WTC11 (cell line): Measurements from ENCODE around the gene CBX2.

Experiments
- ESRRA ChIP-seq: sonication (generic); formaldehyde crosslinking; IDR thresholded peaks from 2 replicates; pipeline ENCODE4 v1.8.1; 2022; ENCODE audit warnings: mild to moderate bottlenecking, missing genetic modification reagents, borderline replicate concordance
- JUN ChIP-seq: sonication (generic); formaldehyde crosslinking; IDR thresholded peaks from 2 replicates; pipeline ENCODE4 v1.8.0; 2023; ENCODE audit warnings: mild to moderate bottlenecking, missing genetic modification reagents
- KAT7 ChIP-seq: sonication (generic); formaldehyde crosslinking; IDR thresholded peaks from 2 replicates; pipeline ENCODE4 v1.8.1; 2023; ENCODE audit warnings: missing genetic modification reagents, mild to moderate bottlenecking, borderline replicate concordance
- NFATC4 ChIP-seq: fragments of 250-450 bp; sonication (Bioruptor Pico); IDR thresholded peaks from 2 replicates; pipeline ENCODE4 v1.9.0; 2021; ENCODE audit warnings: mild to moderate bottlenecking
- ZBTB21 ChIP-seq: sonication (generic); formaldehyde crosslinking; IDR thresholded peaks from 2 replicates; pipeline ENCODE4 v1.8.1; 2023; ENCODE audit warnings: mild to moderate bottlenecking, missing genetic modification reagents, borderline replicate concordance
- ZNF138 ChIP-seq: sonication (generic); formaldehyde crosslinking; conservative IDR thresholded peaks from 2 replicates; pipeline ENCODE4 v1.8.1; 2022; ENCODE audit warnings: mild to moderate bottlenecking, moderate library complexity, missing genetic modification reagents
- ZNF232 ChIP-seq: sonication (generic); formaldehyde crosslinking; IDR thresholded peaks from 2 replicates; pipeline ENCODE4 v1.8.0; 2022; ENCODE audit warnings: mild to moderate bottlenecking, missing genetic modification reagents
- TF ChIP-seq, protein P1 (sequence below): fragments of 200-600 bp; IDR thresholded peaks from 2 replicates; pipeline ENCODE4 v1.8.0; 2022; ENCODE audit warnings: antibody characterized with exemption
- TF ChIP-seq, protein P2 (sequence below): sonication (generic); formaldehyde crosslinking; IDR thresholded peaks from 2 replicates; pipeline ENCODE4 v1.8.1; 2023; ENCODE audit warnings: mild to moderate bottlenecking, missing genetic modification reagents
- TF ChIP-seq, protein P3 (sequence below): fragments of 250-450 bp; sonication (Bioruptor Pico); IDR thresholded peaks from 2 replicates; pipeline ENCODE4 v1.8.0; 2021; ENCODE audit warnings: mild to moderate bottlenecking
- TF ChIP-seq, protein P4 (sequence below): sonication (generic); formaldehyde crosslinking; IDR thresholded peaks from 2 replicates; pipeline ENCODE4 v1.8.1; 2023; ENCODE audit warnings: mild to moderate bottlenecking, missing genetic modification reagents, moderate library complexity
- TF ChIP-seq, protein P5 (sequence below): sonication (generic); formaldehyde crosslinking; IDR thresholded peaks from 2 replicates; pipeline ENCODE4 v1.8.0; 2022; ENCODE audit warnings: mild to moderate bottlenecking, missing genetic modification reagents

DNA sequence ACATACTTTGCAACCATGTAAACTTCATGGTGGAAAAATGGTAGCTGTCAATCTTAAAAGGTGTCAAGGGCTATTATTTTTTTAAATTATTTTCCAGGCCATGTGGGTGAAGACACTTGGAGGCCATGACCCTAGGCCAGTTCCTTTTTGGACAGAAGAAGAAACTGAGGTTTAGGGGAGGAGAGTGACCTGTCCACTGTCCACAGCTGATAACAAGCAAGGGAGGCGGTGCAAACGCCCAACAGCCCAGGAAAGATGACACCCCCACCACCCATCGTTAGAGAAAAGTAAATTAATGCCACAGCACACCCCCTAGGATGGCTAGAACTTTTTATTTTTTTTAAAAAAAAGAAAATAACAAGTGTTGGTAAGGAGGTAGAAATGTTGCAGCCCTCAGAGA, 28.0 kb upstream of the CBX2 start:
- no peak for TF ChIP-seq ZNF138
- TF ChIP-seq, protein P1, sequence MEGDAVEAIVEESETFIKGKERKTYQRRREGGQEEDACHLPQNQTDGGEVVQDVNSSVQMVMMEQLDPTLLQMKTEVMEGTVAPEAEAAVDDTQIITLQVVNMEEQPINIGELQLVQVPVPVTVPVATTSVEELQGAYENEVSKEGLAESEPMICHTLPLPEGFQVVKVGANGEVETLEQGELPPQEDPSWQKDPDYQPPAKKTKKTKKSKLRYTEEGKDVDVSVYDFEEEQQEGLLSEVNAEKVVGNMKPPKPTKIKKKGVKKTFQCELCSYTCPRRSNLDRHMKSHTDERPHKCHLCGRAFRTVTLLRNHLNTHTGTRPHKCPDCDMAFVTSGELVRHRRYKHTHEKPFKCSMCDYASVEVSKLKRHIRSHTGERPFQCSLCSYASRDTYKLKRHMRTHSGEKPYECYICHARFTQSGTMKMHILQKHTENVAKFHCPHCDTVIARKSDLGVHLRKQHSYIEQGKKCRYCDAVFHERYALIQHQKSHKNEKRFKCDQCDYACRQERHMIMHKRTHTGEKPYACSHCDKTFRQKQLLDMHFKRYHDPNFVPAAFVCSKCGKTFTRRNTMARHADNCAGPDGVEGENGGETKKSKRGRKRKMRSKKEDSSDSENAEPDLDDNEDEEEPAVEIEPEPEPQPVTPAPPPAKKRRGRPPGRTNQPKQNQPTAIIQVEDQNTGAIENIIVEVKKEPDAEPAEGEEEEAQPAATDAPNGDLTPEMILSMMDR, result no peak
- TF ChIP-seq JUN (CRISPR knock-in tag), result no peak
- TF ChIP-seq ESRRA (CRISPR knock-in tag), result no peak
- no peak for TF ChIP-seq ZBTB21 (CRISPR knock-in tag)
- no peak for TF ChIP-seq ZNF232 (CRISPR knock-in tag)
- no peak for TF ChIP-seq KAT7 (CRISPR knock-in tag)
- TF ChIP-seq, protein P2, sequence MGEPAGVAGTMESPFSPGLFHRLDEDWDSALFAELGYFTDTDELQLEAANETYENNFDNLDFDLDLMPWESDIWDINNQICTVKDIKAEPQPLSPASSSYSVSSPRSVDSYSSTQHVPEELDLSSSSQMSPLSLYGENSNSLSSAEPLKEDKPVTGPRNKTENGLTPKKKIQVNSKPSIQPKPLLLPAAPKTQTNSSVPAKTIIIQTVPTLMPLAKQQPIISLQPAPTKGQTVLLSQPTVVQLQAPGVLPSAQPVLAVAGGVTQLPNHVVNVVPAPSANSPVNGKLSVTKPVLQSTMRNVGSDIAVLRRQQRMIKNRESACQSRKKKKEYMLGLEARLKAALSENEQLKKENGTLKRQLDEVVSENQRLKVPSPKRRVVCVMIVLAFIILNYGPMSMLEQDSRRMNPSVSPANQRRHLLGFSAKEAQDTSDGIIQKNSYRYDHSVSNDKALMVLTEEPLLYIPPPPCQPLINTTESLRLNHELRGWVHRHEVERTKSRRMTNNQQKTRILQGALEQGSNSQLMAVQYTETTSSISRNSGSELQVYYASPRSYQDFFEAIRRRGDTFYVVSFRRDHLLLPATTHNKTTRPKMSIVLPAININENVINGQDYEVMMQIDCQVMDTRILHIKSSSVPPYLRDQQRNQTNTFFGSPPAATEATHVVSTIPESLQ (CRISPR knock-in tag), result no peak
- TF ChIP-seq, protein P3, sequence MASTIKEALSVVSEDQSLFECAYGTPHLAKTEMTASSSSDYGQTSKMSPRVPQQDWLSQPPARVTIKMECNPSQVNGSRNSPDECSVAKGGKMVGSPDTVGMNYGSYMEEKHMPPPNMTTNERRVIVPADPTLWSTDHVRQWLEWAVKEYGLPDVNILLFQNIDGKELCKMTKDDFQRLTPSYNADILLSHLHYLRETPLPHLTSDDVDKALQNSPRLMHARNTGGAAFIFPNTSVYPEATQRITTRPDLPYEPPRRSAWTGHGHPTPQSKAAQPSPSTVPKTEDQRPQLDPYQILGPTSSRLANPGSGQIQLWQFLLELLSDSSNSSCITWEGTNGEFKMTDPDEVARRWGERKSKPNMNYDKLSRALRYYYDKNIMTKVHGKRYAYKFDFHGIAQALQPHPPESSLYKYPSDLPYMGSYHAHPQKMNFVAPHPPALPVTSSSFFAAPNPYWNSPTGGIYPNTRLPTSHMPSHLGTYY (CRISPR knock-in tag), result no peak
- TF ChIP-seq, protein P4, sequence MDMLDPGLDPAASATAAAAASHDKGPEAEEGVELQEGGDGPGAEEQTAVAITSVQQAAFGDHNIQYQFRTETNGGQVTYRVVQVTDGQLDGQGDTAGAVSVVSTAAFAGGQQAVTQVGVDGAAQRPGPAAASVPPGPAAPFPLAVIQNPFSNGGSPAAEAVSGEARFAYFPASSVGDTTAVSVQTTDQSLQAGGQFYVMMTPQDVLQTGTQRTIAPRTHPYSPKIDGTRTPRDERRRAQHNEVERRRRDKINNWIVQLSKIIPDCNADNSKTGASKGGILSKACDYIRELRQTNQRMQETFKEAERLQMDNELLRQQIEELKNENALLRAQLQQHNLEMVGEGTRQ (CRISPR knock-in tag), result no peak
- TF ChIP-seq, protein P5, sequence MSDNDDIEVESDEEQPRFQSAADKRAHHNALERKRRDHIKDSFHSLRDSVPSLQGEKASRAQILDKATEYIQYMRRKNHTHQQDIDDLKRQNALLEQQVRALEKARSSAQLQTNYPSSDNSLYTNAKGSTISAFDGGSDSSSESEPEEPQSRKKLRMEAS, result no peak
- no peak for TF ChIP-seq NFATC4 (CRISPR knock-in tag)
